OCI-LY7 (cell line): ENCODE data around the gene CTNNA2.

Experiments used
- EZH2phosphoT487 ChIP-seq: fragments of 200-600 bp; sonication (generic); IDR thresholded peaks from 2 replicates; pipeline ENCODE4 v1.6.1; 2018; ENCODE audit warnings: low read depth, borderline replicate concordance, mild to moderate bottlenecking, mixed run types, antibody characterized with exemption, low read length, moderate library complexity, mixed read lengths
- TF ChIP-seq, protein P1 (sequence below): fragments of 200-600 bp; sonication (generic); conservative IDR thresholded peaks from 2 replicates; pipeline ENCODE4 v1.5.1; 2014; ENCODE audit warnings: mild to moderate bottlenecking, antibody characterized with exemption, low read length, moderate library complexity, mixed read lengths

DNA sequence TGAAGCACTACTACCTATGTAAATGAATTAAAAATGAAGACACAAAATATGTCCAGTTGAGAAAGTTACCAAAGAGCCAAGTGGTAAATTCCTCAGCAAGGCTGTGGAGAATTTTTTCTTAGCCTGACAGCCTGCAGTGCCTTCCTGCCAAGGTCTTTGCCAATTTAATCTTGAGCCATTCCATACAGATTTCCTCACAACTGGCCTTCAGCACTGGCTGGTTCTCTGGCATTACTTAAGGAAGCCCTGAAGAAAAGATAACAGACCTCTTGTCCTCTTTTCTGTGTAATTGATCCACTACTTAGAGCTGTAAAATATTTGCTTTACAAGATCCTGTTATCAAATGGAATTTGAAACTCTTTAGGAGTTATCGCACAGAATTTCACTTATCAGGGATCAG lies 1125.9 kb downstream of the CTNNA2 start:
- TF ChIP-seq, protein P1, sequence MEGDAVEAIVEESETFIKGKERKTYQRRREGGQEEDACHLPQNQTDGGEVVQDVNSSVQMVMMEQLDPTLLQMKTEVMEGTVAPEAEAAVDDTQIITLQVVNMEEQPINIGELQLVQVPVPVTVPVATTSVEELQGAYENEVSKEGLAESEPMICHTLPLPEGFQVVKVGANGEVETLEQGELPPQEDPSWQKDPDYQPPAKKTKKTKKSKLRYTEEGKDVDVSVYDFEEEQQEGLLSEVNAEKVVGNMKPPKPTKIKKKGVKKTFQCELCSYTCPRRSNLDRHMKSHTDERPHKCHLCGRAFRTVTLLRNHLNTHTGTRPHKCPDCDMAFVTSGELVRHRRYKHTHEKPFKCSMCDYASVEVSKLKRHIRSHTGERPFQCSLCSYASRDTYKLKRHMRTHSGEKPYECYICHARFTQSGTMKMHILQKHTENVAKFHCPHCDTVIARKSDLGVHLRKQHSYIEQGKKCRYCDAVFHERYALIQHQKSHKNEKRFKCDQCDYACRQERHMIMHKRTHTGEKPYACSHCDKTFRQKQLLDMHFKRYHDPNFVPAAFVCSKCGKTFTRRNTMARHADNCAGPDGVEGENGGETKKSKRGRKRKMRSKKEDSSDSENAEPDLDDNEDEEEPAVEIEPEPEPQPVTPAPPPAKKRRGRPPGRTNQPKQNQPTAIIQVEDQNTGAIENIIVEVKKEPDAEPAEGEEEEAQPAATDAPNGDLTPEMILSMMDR = no peak
- no peak for TF ChIP-seq EZH2phosphoT487
